ENCODE results near the gene SARS1.

DNA sequence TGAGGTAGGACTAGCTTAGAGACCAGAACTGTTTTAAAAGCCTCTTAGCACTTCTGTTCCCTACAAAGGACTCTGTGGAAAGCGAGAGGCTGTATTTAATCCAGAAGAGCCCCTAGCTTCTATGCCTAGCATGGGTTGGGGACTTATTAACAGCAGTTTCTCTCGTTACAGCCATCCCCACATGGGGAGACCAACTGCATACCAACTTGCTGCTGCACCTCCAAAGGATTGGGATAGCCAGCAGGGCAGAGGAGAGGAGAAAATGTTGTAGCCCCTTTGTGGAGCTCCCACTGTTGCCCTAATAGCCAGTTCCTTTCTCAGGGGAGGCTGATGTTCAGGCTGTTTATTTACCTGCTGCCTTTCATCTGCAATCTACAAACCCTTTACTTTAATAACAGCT is 24.7 kb downstream of the SARS1 start:
- TF ChIP-seq, protein P1, sequence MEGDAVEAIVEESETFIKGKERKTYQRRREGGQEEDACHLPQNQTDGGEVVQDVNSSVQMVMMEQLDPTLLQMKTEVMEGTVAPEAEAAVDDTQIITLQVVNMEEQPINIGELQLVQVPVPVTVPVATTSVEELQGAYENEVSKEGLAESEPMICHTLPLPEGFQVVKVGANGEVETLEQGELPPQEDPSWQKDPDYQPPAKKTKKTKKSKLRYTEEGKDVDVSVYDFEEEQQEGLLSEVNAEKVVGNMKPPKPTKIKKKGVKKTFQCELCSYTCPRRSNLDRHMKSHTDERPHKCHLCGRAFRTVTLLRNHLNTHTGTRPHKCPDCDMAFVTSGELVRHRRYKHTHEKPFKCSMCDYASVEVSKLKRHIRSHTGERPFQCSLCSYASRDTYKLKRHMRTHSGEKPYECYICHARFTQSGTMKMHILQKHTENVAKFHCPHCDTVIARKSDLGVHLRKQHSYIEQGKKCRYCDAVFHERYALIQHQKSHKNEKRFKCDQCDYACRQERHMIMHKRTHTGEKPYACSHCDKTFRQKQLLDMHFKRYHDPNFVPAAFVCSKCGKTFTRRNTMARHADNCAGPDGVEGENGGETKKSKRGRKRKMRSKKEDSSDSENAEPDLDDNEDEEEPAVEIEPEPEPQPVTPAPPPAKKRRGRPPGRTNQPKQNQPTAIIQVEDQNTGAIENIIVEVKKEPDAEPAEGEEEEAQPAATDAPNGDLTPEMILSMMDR (IDR thresholded peaks at IDR 0.05; ENCODE audit: borderline replicate concordance, extremely low read depth, low read length, poor library complexity, severe bottlenecking) = no peak
- TF ChIP-seq EZH2 (IDR thresholded peaks at IDR 0.05; ENCODE audit: borderline replicate concordance, low read depth, low read length, severe bottlenecking) = no peak

All from DND-41 (cell line).